Skeletal muscle tissue (tissue), 4 donors: ENCODE results near the gene CRYGN. TPM values are rescaled to one million over a fixed set of nuclear protein-coding genes. Genes with fewer than 3 reads are reported as not detected.

Experiments used
- H3K27ac ChIP-seq: one replicate; pipeline ENCODE4 v1.7.0; 2013; ENCODE audit warnings: mild to moderate bottlenecking, low read depth, low read length, inconsistent platforms
- H3K27me3 ChIP-seq, 3 donors: one replicate each; pipeline ENCODE4 v1.7.0; 2013; ENCODE audit warnings: low read length in 3 of 3; ENCODE audit not compliant: control insufficient read depth in 3 of 3, insufficient read depth in 3 of 3
- H3K36me3 ChIP-seq, 3 donors: one replicate each; pipeline ENCODE4 v1.7.0; 2013; ENCODE audit warnings: low read length in 3 of 3; ENCODE audit not compliant: control insufficient read depth in 3 of 3, insufficient read depth in 3 of 3
- H3K4me1 ChIP-seq, 3 donors: one replicate each; pipeline ENCODE4 v1.7.0; 2013; ENCODE audit warnings: low read length in 3 of 3, mild to moderate bottlenecking in 3 of 3; ENCODE audit not compliant: control insufficient read depth in 3 of 3, insufficient read depth in 3 of 3
- H3K4me3 ChIP-seq, 3 donors: one replicate each; pipeline ENCODE4 v1.7.0; 2013; ENCODE audit warnings: low read length in 3 of 3
- H3K9ac ChIP-seq, 3 donors: one replicate each; pipeline ENCODE4 v1.7.0; 2013; ENCODE audit warnings: low read length in 3 of 3, mild to moderate bottlenecking in 3 of 3, moderate library complexity in 2 of 3, low read depth in 1 of 3
- H3K9me3 ChIP-seq, 3 donors: one replicate each; pipeline ENCODE4 v1.7.0; 2013; ENCODE audit warnings: low read length in 3 of 3; ENCODE audit not compliant: control insufficient read depth in 3 of 3
- total RNA-seq: library from RNA; depleted of rRNA; stranded (reverse); fragments of >200 nt; gene quantifications from one replicate; pipeline ENCODE4 v1.2.3, GENCODE V29; 2014
- donor health status: Osteomylitis.

Gene CRYGN
- total RNA-seq, 1 donor from 2014 or later, result not detected

- no peaks in the 10 kb centered on the region for H3K36me3 ChIP-seq
- no peak overlapping the region for H3K4me3 ChIP-seq
- no peak overlapping the region for H3K27ac ChIP-seq
- peaks cover 19 to 51% (median 46%) of the 10 kb centered on the region in 3 donors for H3K27me3 ChIP-seq
- no peaks in the 10 kb centered on the region for H3K9me3 ChIP-seq
- H3K9ac ChIP-seq, result no peak overlapping the region
- peaks cover 2 to 12% (median 2%) of the 10 kb centered on the region in 3 donors for H3K4me1 ChIP-seq
These were observed 51.5 kb downstream of the CRYGN start for GRCh38 chr7:151388430-151388829.

GRCh38 chr7:151388007-151388297 is 52.0 kb downstream of the CRYGN start:
- Histone ChIP-seq H3K4me1 (peaks cover 2 to 12% (median 2%) of the 10 kb centered on the region in 3 donors), H3K9ac (no peak overlapping the region), H3K4me3 (no peak overlapping the region), H3K27ac (no peak overlapping the region), H3K27me3 (peaks cover 16 to 47% (median 41%) of the 10 kb centered on the region in 3 donors), H3K36me3 (no peaks in the 10 kb centered on the region), H3K9me3 (no peaks in the 10 kb centered on the region)

GRCh38 chr7:151387161-151388006 is 52.6 kb downstream of the CRYGN start:
- peaks cover 21 to 46% (median 43%) of the 10 kb centered on the region in 3 donors for H3K27me3 ChIP-seq

GRCh38 chr7:151386301-151387160 is 53.4 kb downstream of the CRYGN start:
- no peaks in the 10 kb centered on the region for H3K36me3 ChIP-seq
- no peaks in the 10 kb centered on the region for H3K9me3 ChIP-seq
- no peak overlapping the region for H3K9ac ChIP-seq
- no peak overlapping the region for H3K4me3 ChIP-seq
- no peak overlapping the region for H3K27ac ChIP-seq
- peaks cover 9 to 21% (median 9%) of the 10 kb centered on the region in 3 donors for H3K4me1 ChIP-seq
- peaks cover 29 to 54% (median 50%) of the 10 kb centered on the region in 3 donors for H3K27me3 ChIP-seq

More at GRCh38 chr7:151387161-151388006, 52.6 kb downstream of the CRYGN start:
- H3K4me3 ChIP-seq, result no peak overlapping the region
- H3K36me3 ChIP-seq, result no peaks in the 10 kb centered on the region
- peaks cover 2 to 13% (median 2%) of the 10 kb centered on the region in 3 donors for H3K4me1 ChIP-seq
- no peak overlapping the region for H3K27ac ChIP-seq
- no peaks in the 10 kb centered on the region for H3K9me3 ChIP-seq
- H3K9ac ChIP-seq, result no peak overlapping the region

GRCh38 chr7:151385626-151386300 is 54.2 kb downstream of the CRYGN start:
- Histone ChIP-seq H3K9ac (no peak overlapping the region), H3K4me1 (peaks cover 9 to 23% (median 10%) of the 10 kb centered on the region in 3 donors), H3K4me3 (no peak overlapping the region), H3K27ac (no peak overlapping the region), H3K36me3 (no peaks in the 10 kb centered on the region), H3K9me3 (no peaks in the 10 kb centered on the region), H3K27me3 (peaks cover 29 to 58% (median 56%) of the 10 kb centered on the region in 3 donors)

- Histone ChIP-seq H3K36me3 (no peaks in the 10 kb centered on the region), H3K27me3 (peaks cover 29 to 57% (median 50%) of the 10 kb centered on the region in 3 donors), H3K4me3 (no peak overlapping the region), H3K9ac (no peak overlapping the region), H3K9me3 (no peaks in the 10 kb centered on the region), H3K27ac (no peak overlapping the region), H3K4me1 (peaks cover 9 to 23% (median 10%) of the 10 kb centered on the region in 3 donors)
These were observed 54.9 kb downstream of the CRYGN start for GRCh38 chr7:151384776-151385625.

- no peak overlapping the region for H3K9ac ChIP-seq
- no peak overlapping the region for H3K27ac ChIP-seq
- H3K27me3 ChIP-seq, result peaks cover 29 to 53% (median 49%) of the 10 kb centered on the region in 3 donors
- H3K36me3 ChIP-seq, result no peaks in the 10 kb centered on the region
- no peaks in the 10 kb centered on the region for H3K9me3 ChIP-seq
- H3K4me1 ChIP-seq, result peaks cover 9 to 23% (median 10%) of the 10 kb centered on the region in 3 donors
- H3K4me3 ChIP-seq, result no peak overlapping the region
These were observed 55.6 kb downstream of the CRYGN start for GRCh38 chr7:151384352-151384697.

- peaks cover 0 to under 1% (median 0%) of the 10 kb centered on the region in 3 donors for H3K36me3 ChIP-seq
- H3K4me3 ChIP-seq, result no peak overlapping the region
- H3K27me3 ChIP-seq, result peaks cover 29 to 51% (median 49%) of the 10 kb centered on the region in 3 donors
These were observed 56.1 kb downstream of the CRYGN start for GRCh38 chr7:151383638-151384351.

More at GRCh38 chr7:151383638-151384351, 56.1 kb downstream of the CRYGN start:
- no peaks in the 10 kb centered on the region for H3K9me3 ChIP-seq
- H3K27ac ChIP-seq, result no peak overlapping the region
- H3K4me1 ChIP-seq, result peaks cover 9 to 23% (median 10%) of the 10 kb centered on the region in 3 donors
- no peak overlapping the region for H3K9ac ChIP-seq
